Measurements from ENCODE around the gene KDM3A. TPM values are rescaled to one million over a fixed set of nuclear protein-coding genes. Genes with fewer than 3 reads are reported as not detected.

KDM3A gene
- total RNA-seq, 1 experiment from 2014 or later = 52.6 TPM

DNA sequence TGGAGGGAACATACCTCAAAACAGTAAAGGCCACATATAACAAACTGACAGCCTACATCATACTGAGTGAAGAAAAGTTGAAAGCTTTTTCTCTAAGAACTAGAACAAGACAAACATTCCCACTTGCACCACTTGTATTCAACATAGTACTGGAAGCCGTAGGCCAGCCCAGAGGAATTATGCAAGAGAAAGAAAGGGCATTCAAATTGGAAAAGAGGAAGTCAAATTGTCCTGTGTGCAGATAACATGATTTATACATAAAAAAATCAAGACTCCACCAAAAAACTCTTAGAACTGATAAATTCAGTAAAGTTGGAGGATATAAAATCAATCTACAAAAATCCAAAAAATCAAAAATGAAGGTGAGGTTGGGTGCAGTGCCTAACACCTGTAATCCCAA, 8.0 kb upstream of the KDM3A start:
- intact Hi-C loops (cut with micrococcal nuclease) = no loop called here
- ATAC-seq = no peak
- RAD21 ChIA-PET (ENCODE audit: low non-redundant PET in 1 of 2, low total read pairs in 2 of 2, uncharacterized antibody in 2 of 2, unreplicated experiment in 2 of 2) = no interaction called here

More for the DNA sequence above, 8.0 kb upstream of the KDM3A start:
- H3K9ac ChIP-seq (ENCODE audit: low read length) = no peak overlapping the region
- no peak overlapping the region for H2AFZ ChIP-seq (ENCODE audit: low read depth, low read length, poor library complexity, severe bottlenecking)
- H3K9me3 ChIP-seq (ENCODE audit: control insufficient read depth in 1 of 2, insufficient read depth in 1 of 2, low read depth in 1 of 2, low read length in 2 of 2) = 0 out of 4 replicates have a peak, but pooled peaks cover 0 to 11% of the 10 kb centered on the region in 2 experiments
- no peak overlapping the region for H3K4me2 ChIP-seq (ENCODE audit: low read length)
- H3K9me2 ChIP-seq (ENCODE audit: insufficient read depth) = no peaks in the 10 kb centered on the region; the same call in 1 of the 2 replicates
- no peak for TF ChIP-seq ZNF274 (IDR thresholded peaks at IDR 0.05; ENCODE audit: low read depth, low read length)
- TF ChIP-seq, protein P1, sequence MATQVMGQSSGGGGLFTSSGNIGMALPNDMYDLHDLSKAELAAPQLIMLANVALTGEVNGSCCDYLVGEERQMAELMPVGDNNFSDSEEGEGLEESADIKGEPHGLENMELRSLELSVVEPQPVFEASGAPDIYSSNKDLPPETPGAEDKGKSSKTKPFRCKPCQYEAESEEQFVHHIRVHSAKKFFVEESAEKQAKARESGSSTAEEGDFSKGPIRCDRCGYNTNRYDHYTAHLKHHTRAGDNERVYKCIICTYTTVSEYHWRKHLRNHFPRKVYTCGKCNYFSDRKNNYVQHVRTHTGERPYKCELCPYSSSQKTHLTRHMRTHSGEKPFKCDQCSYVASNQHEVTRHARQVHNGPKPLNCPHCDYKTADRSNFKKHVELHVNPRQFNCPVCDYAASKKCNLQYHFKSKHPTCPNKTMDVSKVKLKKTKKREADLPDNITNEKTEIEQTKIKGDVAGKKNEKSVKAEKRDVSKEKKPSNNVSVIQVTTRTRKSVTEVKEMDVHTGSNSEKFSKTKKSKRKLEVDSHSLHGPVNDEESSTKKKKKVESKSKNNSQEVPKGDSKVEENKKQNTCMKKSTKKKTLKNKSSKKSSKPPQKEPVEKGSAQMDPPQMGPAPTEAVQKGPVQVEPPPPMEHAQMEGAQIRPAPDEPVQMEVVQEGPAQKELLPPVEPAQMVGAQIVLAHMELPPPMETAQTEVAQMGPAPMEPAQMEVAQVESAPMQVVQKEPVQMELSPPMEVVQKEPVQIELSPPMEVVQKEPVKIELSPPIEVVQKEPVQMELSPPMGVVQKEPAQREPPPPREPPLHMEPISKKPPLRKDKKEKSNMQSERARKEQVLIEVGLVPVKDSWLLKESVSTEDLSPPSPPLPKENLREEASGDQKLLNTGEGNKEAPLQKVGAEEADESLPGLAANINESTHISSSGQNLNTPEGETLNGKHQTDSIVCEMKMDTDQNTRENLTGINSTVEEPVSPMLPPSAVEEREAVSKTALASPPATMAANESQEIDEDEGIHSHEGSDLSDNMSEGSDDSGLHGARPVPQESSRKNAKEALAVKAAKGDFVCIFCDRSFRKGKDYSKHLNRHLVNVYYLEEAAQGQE (IDR thresholded peaks at IDR 0.05; ENCODE audit: low read depth) = no peak
- TF ChIP-seq, protein P2, sequence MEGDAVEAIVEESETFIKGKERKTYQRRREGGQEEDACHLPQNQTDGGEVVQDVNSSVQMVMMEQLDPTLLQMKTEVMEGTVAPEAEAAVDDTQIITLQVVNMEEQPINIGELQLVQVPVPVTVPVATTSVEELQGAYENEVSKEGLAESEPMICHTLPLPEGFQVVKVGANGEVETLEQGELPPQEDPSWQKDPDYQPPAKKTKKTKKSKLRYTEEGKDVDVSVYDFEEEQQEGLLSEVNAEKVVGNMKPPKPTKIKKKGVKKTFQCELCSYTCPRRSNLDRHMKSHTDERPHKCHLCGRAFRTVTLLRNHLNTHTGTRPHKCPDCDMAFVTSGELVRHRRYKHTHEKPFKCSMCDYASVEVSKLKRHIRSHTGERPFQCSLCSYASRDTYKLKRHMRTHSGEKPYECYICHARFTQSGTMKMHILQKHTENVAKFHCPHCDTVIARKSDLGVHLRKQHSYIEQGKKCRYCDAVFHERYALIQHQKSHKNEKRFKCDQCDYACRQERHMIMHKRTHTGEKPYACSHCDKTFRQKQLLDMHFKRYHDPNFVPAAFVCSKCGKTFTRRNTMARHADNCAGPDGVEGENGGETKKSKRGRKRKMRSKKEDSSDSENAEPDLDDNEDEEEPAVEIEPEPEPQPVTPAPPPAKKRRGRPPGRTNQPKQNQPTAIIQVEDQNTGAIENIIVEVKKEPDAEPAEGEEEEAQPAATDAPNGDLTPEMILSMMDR (IDR thresholded peaks at IDR 0.05 in 2 of 3, conservative IDR thresholded peaks at IDR 0.05 in 1 of 3; ENCODE audit: borderline replicate concordance in 1 of 3, insufficient read depth in 1 of 3, low read depth in 2 of 3, low read length in 2 of 3) = no peak
- no peak for TF ChIP-seq SRF (IDR thresholded peaks at IDR 0.05; ENCODE audit: low read depth)
- TF ChIP-seq ZFX (IDR thresholded peaks at IDR 0.05) = no peak
- no peak for TF ChIP-seq CEBPB (IDR thresholded peaks at IDR 0.05; ENCODE audit: low read depth)
- no peak for TF ChIP-seq EZH2phosphoT487 (IDR thresholded peaks at IDR 0.05; ENCODE audit: borderline replicate concordance)
- TF ChIP-seq, protein P3, sequence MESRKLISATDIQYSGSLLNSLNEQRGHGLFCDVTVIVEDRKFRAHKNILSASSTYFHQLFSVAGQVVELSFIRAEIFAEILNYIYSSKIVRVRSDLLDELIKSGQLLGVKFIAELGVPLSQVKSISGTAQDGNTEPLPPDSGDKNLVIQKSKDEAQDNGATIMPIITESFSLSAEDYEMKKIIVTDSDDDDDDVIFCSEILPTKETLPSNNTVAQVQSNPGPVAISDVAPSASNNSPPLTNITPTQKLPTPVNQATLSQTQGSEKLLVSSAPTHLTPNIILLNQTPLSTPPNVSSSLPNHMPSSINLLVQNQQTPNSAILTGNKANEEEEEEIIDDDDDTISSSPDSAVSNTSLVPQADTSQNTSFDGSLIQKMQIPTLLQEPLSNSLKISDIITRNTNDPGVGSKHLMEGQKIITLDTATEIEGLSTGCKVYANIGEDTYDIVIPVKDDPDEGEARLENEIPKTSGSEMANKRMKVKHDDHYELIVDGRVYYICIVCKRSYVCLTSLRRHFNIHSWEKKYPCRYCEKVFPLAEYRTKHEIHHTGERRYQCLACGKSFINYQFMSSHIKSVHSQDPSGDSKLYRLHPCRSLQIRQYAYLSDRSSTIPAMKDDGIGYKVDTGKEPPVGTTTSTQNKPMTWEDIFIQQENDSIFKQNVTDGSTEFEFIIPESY (IDR thresholded peaks at IDR 0.05; ENCODE audit: extremely low read depth, insufficient replicate concordance, low read length) = no peak
- no peak for TF ChIP-seq TCF7L2 (IDR thresholded peaks at IDR 0.05; ENCODE audit: borderline replicate concordance, extremely low read depth, insufficient read depth, insufficient read length)
- TF ChIP-seq POLR2AphosphoS5 (IDR thresholded peaks at IDR 0.05; ENCODE audit: low read depth, low read length) = no peak
- H3K27me3 ChIP-seq (ENCODE audit: insufficient read depth, low read length) = no peaks in the 10 kb centered on the region
- ChIA-PET CTCF (no interaction called here), POLR2A (no interaction called here)
- H3K79me2 ChIP-seq (ENCODE audit: insufficient read depth, low read length) = no peaks in the 10 kb centered on the region
- H3K4me1 ChIP-seq (ENCODE audit: control insufficient read depth in 1 of 2, insufficient read depth in 2 of 2, low read length in 2 of 2) = no peaks in the 10 kb centered on the region
- no peak overlapping the region for H3K4me3 ChIP-seq (replicated peaks in 1 of 2; ENCODE audit: low read depth in 1 of 2, low read length in 2 of 2)
- DNase-seq (ENCODE audit: low read depth, low spot score) = no peak
- H4K20me1 ChIP-seq (ENCODE audit: insufficient read depth) = no peaks in the 10 kb centered on the region
- no TSS peak for BruUV-seq (replicated peaks)
- no peak overlapping the region for H3K27ac ChIP-seq (ENCODE audit: low read depth, low read length)
- no peaks in the 10 kb centered on the region for H3K36me3 ChIP-seq (ENCODE audit: control insufficient read depth in 1 of 2, insufficient read depth in 2 of 2, low read length in 2 of 2)
